ENCODE results near the gene MYO6.

Gene MYO6

DNA sequence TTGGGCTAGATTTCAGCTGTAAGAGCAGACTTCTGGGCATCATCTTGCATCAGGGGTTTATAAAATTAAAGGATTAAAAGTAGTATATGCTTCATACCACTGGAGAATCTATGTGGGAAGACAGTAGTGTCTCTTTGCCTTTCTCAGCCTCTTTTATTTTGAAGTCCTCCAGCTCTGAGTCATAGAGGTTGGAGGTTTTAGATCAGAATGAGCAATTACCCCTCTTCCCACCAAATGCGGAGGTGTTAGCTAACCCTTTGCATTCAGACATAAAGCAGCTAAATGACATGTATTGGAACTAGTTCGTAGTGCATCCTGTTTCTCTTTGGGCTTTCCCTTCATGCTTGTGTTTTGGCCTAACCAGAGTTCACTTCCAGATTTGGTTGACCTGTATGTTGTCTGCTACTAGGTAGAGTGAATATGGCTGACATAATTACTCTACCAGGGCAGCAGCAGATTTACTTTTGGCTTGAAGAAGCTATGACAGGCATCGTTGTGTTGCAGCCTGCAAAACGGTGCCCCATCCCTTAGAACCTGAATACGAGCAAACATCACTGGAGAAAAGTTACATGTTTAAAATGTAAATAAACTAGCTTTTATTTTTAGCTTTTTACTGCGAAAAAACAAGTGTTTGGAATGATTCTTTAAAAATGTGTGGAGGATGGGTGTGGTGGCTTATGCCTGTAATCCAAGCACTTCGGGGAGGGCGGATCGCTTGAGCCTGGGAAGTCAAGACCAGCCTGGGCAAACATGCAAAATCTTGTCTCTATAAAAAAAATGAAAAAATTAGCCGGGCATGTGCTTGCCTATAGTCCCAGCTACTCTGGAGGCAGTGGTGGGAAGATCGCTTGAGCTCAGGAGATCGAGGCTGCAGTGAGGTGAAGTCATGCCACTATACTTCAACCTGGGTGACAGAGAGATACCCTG lies 82.2 kb downstream of the MYO6 start:
- DNase-seq, result no peak

- no peak for DNase-seq
Measured at GRCh38 chr6:75834447-75834846, 85.4 kb downstream of the MYO6 start.

- no peak for DNase-seq
Measured at GRCh38 chr6:75842191-75842590, 93.2 kb downstream of the MYO6 start.

GRCh38 chr6:75842732-75843131 lies 93.7 kb downstream of the MYO6 start:
- DNase-seq, result no peak

DNA sequence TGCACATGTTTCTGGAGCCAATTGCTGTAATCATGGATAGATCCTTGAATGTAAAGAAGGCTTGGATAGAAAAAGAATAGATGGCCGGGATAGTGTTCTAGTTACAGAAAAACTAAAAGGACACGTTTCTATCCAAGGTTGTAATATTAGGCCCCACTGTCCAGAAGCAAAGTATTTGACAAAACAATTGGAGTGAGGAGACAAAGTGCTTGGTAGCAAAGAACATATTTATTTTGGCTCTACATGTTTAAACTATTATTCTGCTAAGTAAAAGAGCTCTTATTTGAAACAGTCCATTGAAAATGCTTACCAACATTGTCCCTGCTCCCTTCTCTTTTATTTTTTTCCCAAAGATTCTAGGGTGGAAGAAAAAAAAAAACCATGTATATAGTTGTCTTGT lies 94.4 kb downstream of the MYO6 start:
- no peak for DNase-seq

- no peak for DNase-seq
Measured at GRCh38 chr6:75848274-75848673, 99.2 kb downstream of the MYO6 start.

DNA sequence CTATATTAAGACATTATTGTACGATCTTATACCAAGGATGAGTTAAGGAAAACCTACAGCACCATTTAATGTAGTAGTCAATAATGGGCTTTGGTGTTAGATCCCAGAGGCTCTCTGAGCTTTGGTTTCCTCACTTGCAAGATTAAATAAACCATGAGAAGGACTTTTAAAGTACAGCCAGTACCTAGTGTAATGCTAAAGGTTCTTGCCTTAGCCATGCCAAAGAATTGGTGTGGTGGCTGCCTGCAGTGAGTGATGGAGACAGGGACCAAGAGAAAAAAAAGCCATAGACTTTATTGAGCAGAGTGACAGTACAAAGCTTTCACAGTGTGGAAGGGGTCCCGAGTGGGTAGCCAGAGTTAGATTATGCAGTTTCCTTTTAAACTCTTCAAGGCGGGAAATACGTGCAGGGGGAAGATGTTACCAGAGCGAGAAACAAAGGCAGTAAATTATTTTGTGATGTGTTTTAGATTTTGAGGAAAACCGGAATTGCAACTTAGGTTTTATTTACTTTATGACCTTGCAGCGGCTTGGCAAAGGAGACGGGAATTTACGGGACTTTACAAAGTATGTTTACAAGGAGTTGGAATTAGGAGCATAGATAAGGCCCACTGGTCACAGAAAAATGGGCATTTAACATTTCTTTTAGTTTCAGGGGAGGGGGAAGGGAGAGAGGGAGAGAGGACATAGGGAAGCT lies 100.4 kb downstream of the MYO6 start:
- DNase-seq, result no peak

GRCh38 chr6:75850026-75850833 lies 101.2 kb downstream of the MYO6 start:
- DNase-seq, result no peak

DNA sequence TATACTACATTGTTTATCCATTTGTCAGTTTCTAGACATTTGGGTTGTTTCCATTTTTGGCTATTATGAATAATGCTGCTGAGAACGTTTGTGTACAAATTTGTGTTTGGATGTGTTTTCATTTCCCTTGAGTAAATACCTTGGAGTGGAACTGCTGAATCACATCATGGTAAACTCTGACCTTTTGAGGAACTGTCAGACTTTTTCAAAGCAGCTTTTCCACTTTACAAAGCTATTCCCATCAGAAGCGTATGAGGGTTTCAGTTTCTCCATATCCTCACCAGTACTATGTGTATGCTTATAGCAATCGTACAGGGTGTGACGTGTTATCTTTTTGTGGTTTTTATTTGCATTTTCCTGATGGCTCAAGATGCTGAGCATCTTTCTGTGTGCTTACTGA lies 103.7 kb downstream of the MYO6 start:
- no peak for DNase-seq

DNA sequence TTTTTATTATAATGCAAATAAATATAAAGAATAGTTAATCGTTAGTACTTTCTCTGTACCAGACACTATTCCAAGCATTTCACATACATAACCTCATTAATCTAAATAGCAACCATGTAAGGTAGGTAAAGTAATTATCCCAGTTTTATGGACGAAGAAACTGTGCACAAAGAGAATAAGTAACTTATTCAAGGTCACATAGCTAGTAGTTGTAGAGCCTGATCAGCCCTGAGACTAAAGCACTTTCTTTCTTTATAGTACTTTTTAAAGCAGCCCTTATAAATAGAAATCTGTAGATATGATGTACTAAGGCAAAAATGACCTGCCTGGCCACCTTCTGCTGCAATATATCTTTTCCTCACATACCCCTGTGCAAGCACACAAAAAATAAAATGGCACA lies 104.8 kb downstream of the MYO6 start:
- no peak for DNase-seq

DNA sequence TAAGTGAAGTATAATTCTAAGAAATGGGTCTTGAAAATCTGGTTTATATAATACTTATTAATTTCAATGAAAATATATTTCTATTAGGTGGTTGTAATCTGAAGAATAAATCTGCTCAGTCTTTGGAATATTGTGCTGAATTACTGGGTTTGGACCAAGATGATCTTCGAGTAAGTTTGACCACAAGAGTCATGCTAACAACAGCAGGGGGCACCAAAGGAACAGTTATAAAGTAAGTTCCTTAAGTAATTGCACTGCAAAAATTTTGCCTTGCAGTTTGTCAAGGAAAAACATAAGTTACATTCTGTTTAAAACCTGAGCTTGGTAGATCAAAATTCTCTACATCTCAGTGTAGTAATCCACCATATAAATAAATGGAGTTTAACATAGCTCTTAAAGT lies 106.0 kb downstream of the MYO6 start:
- DNase-seq, result no peak

DNA sequence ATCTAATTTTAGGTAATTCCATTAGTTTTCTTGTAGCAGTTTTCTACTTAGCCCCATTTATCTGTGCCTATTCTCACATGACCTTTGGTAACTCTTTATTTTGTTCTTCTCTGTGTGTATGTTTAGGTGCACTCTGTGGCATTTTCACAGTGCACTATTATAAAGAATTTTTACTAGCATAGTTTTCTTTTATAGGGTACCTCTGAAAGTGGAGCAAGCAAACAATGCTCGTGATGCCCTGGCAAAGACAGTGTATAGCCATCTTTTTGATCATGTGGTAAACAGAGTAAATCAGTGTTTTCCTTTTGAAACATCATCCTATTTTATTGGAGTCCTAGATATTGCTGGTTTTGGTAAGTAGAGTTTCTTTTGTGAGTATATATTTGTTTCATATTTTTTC lies 107.9 kb downstream of the MYO6 start:
- no peak for DNase-seq

- DNase-seq, result no peak
Measured at GRCh38 chr6:75863001-75863400, 114.0 kb downstream of the MYO6 start.

- DNase-seq, result no peak
Measured at GRCh38 chr6:75863784-75864183, 114.7 kb downstream of the MYO6 start.

GRCh38 chr6:75864446-75864845 lies 115.4 kb downstream of the MYO6 start:
- DNase-seq, result no peak

- DNase-seq, result no peak
Measured at GRCh38 chr6:75870389-75870788, 121.3 kb downstream of the MYO6 start.

GRCh38 chr6:75874224-75874623 lies 125.2 kb downstream of the MYO6 start:
- DNase-seq, result no peak

GRCh38 chr6:75876152-75876551 lies 127.1 kb downstream of the MYO6 start:
- DNase-seq, result no peak

GRCh38 chr6:75880305-75880704 lies 131.3 kb downstream of the MYO6 start:
- DNase-seq, result no peak

DNA sequence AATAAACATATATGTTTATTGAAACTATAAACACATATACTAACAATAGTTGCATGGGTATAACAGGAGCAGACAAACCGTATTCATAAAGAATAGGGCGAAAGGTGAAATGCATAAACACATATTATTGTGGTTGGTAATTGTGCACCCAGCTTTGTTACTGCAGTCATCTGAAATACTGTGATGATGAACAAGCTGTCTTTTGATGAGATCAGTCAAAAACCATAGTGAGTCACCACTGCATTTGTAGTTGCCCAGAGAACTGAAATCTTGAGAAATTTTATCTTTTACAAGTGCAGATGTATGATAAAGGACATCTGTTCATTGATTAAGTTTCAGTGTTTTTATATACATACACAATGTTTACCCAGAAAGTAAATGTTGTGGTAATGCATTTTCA lies 133.7 kb downstream of the MYO6 start:
- DNase-seq, result no peak

GRCh38 chr6:75884822-75885221 lies 135.8 kb downstream of the MYO6 start:
- no peak for DNase-seq

- DNase-seq, result no peak
Measured at GRCh38 chr6:75892384-75892783, 143.3 kb downstream of the MYO6 start.

DNA sequence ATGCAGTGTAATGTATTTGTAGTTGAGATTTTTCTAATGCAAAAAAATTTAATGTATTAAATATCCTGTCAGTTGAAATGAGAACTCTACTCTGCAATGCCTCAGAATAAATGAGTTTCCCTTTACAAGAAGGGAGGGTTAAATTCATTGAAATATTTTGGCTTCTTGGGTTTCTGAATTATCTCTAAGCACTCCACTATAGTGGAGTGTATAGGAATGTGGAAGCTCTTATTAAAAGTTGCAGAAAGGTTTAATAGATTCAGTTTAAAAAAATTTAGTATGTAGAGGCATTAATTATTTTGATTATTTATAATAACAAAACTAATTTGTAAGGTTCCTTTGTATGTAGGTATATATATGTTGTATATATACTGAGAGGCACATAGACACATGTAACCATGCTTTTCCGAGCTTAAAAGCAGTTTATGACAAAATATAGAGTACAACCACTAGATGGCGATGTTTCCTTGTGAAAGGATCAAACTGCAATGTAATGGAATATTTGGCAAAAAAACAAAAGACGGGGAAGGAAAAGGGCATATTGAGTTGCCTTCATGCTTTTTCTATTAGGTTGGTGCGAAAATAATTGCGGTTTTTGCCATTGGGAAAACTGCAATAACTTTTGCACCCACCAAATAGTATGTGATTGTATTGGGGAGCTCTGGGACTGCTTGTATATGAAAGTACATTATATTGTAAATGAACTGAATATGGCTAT lies 144.2 kb downstream of the MYO6 start:
- no peak for DNase-seq

All from activated CD4-positive, alpha-beta T cell treated with anti-CD3 and anti-CD28 coated beads for 1 hour (primary cell).